ENCODE measurements around the gene RBM19.

The RBM19 gene

GRCh38 chr12:113889076-113889475, 77.0 kb downstream of the RBM19 start:
- H3K27ac ChIP-seq: no peak overlapping the region
- no peak for DNase-seq (ENCODE audit: low read depth, low spot score)

DNA sequence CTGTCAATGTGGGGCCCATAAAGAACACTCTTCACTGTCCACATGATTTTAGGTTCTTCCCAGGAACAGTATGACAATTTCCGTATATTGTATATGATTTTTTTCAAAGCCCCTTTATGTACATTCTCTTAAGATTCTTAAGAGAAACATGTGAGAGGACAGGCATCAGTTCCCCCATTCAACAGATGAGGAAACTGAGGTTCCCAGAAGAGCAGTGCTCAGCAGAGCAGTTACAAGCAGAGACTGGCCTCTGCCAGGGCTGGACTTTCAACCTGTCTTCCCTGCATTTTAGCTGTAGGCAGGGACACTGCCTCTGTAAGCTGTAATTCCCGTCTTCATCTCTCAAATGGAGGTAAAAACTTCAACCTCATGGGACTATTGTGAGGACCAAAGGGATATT, 77.7 kb downstream of the RBM19 start:
- no peak overlapping the region for H3K27ac ChIP-seq

GRCh38 chr12:113887906-113888305, 78.2 kb downstream of the RBM19 start:
- DNase-seq (ENCODE audit: low read depth, low spot score): no peak
- H3K27ac ChIP-seq: no peak overlapping the region

More for the DNA sequence above, 77.7 kb downstream of the RBM19 start:
- DNase-seq (ENCODE audit: low read depth, low spot score): no peak

GRCh38 chr12:113886721-113887120, 79.4 kb downstream of the RBM19 start:
- H3K27ac ChIP-seq: no peak overlapping the region
- DNase-seq (ENCODE audit: low read depth, low spot score): no peak

- H3K27ac ChIP-seq: no peak overlapping the region
- no peak for DNase-seq (ENCODE audit: low read depth, low spot score)
Observed at GRCh38 chr12:113884392-113884791, 81.7 kb downstream of the RBM19 start.

DNA sequence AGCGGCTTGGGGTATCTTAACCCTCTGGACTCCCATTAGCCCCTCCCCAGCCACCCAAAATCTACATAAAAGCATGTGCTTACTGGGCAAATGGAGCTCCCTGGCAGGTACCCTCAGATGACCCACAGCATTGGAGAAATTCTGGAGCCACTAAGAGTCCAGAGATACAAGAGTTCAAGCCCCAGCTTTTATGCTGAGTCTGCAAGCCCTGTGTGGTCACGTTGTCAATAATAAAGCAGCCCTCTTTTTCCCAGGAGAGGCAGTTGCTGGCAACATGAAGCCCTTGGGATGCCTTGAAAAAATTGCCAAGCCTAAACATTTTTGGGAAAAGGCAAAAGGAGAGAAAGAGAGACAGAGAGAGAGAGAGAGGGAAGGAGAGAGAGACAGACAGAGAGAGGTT, 83.4 kb downstream of the RBM19 start:
- H3K27ac ChIP-seq: no peak overlapping the region
- no peak for DNase-seq (ENCODE audit: low read depth, low spot score)

DNA sequence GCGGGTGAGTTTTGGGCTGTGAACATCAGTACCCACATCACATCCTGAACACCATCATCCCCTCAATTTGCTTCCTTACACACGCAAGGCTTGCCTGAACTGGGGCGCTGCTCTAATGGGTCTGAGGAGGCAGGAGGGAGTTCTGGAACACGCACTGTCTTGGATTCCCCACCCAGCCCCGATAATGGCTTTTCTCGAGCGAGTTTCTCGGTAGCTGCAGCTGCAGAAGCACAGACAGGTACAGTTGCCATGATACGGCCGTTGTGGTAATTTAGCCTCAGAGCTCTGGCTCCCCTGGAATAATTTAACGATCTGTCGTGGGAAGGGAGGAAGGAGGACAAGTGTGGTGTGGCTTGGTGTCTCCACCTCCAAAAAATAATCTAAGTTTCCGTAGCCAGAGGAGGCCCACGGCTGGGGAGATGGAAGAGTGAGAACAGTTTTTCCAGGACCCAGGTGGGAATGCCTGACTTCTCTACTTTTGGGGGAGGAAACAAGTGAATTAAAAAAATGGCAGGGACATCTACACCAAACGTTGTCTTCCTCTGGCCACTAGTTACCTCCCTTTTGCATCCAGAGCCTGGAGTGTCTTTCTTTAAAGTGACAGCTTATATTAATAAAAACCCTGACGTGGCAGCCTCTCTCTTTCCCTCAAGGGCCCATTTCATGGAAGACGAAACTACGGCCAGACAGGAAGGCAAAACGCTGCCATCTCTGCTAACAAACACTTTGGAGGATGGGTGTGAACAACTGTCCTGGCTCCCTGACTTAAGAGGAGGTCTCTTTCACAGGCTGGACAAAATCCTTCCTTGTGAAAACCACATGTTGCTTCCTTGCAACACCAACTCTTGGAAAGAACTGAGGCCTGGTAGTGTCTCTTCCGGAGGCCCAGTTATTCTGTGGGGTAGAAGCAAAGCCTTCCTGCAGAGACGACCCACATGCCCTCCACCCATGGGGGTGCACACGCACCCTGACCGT, 84.8 kb downstream of the RBM19 start:
- H3K27ac ChIP-seq: no peak overlapping the region
- no peak for DNase-seq (ENCODE audit: low read depth, low spot score)

DNA sequence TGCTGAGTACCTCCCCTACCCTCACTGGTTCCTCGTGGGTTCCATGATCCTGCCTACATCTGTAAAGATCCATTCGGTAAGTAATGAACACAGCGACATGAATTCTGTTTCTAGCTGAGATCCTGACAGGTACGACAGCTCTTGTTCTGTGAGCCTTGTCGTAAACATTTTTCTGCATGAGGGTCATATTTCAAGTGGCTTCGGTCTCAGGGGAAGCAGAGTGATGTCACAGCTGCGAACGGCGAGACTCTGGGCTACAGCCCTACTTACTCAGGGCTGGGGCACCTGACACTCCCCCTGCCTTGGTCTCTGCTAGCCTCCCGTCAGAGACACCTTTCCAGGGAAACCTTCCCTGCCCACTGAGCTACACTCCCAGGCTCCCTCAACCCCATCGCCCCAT, 85.8 kb downstream of the RBM19 start:
- DNase-seq (ENCODE audit: low read depth, low spot score): no peak
- H3K27ac ChIP-seq: no peak overlapping the region

DNA sequence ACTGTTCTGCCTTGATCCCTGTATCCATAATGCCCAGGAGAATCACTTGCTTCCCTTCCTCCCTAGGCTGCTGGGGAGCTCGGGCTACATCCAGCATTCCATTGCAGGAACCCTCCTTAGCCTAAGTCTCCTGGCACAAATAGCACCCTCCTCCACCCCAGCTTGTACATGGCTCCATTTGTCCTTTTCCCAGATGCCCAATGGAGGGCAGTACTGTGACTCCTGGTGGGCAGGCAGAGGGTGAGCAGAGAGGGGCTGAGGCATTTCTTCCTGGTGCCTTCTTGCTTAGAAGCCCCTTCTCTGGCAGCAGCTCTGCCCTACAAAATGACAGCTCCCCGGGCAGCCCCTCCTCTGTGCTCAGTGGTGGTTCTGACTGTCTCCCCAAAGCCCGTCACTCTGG, 86.5 kb downstream of the RBM19 start:
- DNase-seq (ENCODE audit: low read depth, low spot score): no peak

GRCh38 chr12:113877607-113878006, 88.5 kb downstream of the RBM19 start:
- no peak for DNase-seq (ENCODE audit: low read depth, low spot score)

More for the DNA sequence above, 86.5 kb downstream of the RBM19 start:
- no peak overlapping the region for H3K27ac ChIP-seq

DNA sequence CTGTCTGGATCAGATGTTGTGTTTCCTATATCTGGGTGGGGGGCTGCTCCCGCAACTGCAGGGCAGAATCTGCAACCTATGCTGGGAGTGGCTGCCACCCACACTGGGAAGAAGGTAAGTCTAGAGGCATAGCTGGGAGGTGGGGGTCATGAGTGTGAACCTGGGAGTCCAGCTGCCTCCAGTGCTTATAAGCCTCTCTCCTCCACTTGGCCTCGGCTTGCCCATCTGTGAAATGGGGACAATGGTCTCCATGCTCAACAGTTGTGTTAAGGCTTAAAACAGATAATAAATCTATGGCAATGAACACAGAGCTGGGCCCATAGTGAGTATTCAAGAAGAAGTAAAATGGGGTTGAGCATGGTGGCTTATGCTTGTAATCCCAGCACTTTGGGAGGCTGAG, 90.0 kb downstream of the RBM19 start:
- H3K27ac ChIP-seq: no peak overlapping the region

More at GRCh38 chr12:113877607-113878006, 88.5 kb downstream of the RBM19 start:
- no peak overlapping the region for H3K27ac ChIP-seq

DNA sequence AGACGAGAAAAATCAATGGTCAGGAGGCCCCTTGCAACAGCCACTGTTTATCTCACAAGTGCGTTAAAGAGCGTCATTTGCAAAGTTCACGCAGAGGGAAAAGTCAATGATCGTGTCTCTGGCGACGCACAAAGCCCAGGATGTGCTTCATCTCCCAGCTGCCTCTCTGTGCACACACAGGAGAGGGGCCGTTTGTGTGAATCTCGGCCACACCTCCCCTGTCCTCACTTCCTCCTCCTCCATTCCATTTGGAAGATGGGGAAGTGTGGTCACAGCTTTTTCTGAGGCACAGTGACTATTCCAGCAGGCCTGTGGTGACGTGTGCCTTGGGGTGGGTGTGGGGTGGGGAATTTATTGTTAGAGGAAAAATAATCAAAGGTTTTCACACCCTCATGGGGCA, 90.4 kb downstream of the RBM19 start:
- no peak overlapping the region for H3K27ac ChIP-seq

More for the DNA sequence above, 90.0 kb downstream of the RBM19 start:
- DNase-seq (ENCODE audit: low read depth, low spot score): no peak

GRCh38 chr12:113874999-113875561, 91.0 kb downstream of the RBM19 start:
- H3K27ac ChIP-seq: no peak overlapping the region
- DNase-seq (ENCODE audit: low read depth, low spot score): no peak

More for the DNA sequence above, 90.4 kb downstream of the RBM19 start:
- no peak for DNase-seq (ENCODE audit: low read depth, low spot score)

DNA sequence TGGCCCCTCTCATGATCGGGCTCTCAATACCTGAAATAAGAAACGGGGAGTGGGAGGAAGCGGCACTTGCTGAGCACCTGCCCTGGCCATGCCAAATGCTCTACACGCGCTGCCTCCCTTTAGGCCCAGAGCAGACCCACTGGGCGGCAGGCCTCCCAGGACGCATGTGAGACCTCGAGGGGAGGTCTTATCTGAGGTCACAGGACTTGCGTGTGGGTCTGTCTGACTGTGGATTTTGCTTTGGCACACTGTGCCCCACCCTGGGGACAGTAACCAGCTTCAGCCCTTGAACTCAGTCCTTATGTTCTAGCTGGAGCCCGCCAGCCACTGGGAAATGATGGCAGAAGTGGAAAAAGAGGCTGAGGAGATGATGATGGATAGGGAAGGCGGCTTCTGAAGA, 91.8 kb downstream of the RBM19 start:
- no peak overlapping the region for H3K27ac ChIP-seq
- DNase-seq (ENCODE audit: low read depth, low spot score): no peak

DNA sequence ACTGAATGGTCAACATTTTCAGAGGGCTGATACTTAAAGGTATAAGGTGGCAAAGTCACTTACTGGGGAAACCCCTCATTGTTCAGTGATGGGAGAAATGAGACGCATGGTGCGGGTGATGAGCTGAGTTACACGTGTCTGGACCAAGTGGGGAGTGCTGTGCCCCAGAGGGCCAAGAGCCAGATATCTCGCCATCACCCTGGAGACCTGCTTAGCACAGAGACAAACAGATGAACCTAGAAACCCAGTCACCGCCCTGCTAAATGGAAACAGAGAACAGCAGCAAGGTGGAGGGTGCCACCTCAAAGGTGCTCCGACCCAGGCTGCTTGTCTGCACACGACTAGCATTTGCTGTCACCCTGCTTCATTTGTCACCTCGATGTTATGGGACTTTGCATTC, 92.4 kb downstream of the RBM19 start:
- DNase-seq (ENCODE audit: low read depth, low spot score): no peak
- H3K27ac ChIP-seq: no peak overlapping the region

DNA sequence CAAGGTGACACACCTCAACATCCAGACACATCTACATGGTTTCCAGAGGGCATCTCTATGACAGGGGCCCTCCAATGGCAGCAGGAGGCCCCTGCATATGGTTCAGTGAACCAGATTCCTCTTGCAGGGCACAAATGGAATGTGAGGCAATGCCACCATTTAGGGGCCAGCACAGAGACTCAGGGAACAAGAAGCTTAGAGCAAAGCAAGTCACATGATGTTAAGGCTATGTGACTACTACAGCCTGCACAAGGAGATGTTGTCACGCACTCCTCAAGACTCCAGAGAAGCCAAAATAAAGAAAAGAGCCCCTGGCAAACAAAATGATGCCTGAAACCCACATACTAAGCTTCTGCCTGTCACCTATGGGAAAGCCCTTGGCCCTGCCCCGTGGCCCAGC, 95.2 kb downstream of the RBM19 start:
- H3K27ac ChIP-seq: no peak overlapping the region
- DNase-seq (ENCODE audit: low read depth, low spot score): no peak

GRCh38 chr12:113870035-113870434, 96.1 kb downstream of the RBM19 start:
- DNase-seq (ENCODE audit: low read depth, low spot score): no peak
- no peak overlapping the region for H3K27ac ChIP-seq

DNA sequence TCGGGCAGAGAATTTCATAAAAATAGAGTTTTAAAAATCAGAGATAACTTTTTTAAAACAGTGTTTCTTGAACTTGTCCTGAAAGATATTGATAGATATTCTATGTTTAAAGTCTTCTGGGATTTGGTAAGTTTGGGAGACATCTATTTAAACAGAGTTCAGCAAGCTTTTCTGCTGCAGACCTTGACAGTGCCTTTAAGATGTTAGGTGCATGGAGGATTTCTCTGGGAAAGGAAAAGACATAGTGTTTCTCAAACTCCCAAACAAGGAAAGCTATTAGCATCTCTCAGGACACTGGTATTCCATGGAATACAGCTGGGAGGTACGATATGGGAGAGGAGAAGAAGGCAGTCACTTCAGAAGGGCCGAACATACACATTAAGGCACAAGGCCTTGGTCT, 97.8 kb downstream of the RBM19 start:
- H3K27ac ChIP-seq: no peak overlapping the region
- DNase-seq (ENCODE audit: low read depth, low spot score): no peak

DNA sequence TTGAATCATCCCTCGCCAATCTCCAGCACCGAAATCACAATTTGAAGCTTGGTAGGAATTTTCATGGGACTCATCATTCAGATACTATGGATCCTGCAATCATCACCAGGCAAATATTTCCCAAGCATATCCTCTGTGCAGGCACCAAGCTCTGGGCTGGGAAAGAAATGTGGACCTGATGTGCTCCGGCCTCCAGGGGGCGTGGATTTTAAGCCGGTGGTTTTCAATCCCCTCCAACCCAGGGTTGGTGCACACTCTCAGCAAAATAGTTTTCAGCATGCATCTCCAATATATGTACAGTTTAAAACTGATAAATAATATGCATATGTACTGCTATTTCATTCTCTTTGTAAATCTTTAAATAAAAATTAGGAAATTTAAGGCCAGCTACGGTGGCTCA, 98.9 kb downstream of the RBM19 start:
- no peak for DNase-seq (ENCODE audit: low read depth, low spot score)
- no peak overlapping the region for H3K27ac ChIP-seq

GRCh38 chr12:113866496-113866895, 99.6 kb downstream of the RBM19 start:
- DNase-seq (ENCODE audit: low read depth, low spot score): no peak
- H3K27ac ChIP-seq: no peak overlapping the region

DNA sequence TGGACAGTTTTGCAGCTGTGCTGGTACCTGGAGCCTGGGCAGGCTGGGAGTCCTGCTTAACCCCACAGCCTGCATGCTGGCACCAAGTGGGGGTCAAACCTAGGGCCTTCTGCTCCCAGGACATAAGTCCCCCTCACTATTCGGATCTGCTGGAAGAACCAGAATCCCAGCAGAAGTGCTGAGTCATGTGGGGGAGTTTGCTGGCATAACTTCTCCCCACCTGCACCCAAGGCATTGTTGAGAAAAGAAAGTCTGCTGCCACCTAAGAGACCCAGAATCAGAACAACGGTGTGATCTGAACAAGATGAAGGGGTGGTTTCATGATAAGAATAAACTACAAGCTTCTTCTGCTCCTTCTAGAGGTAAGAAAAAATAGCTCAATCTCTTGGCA, 102.7 kb downstream of the RBM19 start:
- no peak overlapping the region for H3K27ac ChIP-seq
- DNase-seq (ENCODE audit: low read depth, low spot score): no peak
